DOHH2 (cell line): ENCODE results near the gene CEP68.

Source experiments
- H3F3A ChIP-seq: fragments of 200-600 bp; sonication (generic), shearing (Covaris generic); 2 replicates; pipeline ENCODE4 v1.6.0; 2016; ENCODE audit warnings: antibody characterized with exemption, mild to moderate bottlenecking; ENCODE audit not compliant: control insufficient read depth, insufficient read depth
- H3K27ac ChIP-seq: fragments of 200-600 bp; sonication (generic); 2 replicates; pipeline ENCODE4 v1.5.1; 2014; ENCODE audit warnings: low read depth, mild to moderate bottlenecking, low read length, moderate library complexity
- H3K27me3 ChIP-seq: fragments of 200-600 bp; sonication (generic); 2 replicates; pipeline ENCODE4 v1.6.1; 2014; ENCODE audit warnings: mild to moderate bottlenecking, low read length, mixed read lengths; ENCODE audit not compliant: control insufficient read depth
- H3K36me3 ChIP-seq: fragments of 200-600 bp; sonication (generic); 2 replicates; pipeline ENCODE4 v1.6.1; 2014; ENCODE audit warnings: mild to moderate bottlenecking, low read length, moderate library complexity, mixed read lengths; ENCODE audit not compliant: control insufficient read depth
- H3K4me1 ChIP-seq: fragments of 200-600 bp; sonication (generic); 2 replicates; pipeline ENCODE4 v1.6.1; 2014; ENCODE audit warnings: mild to moderate bottlenecking, low read length, mixed read lengths; ENCODE audit not compliant: control insufficient read depth
- H3K4me2 ChIP-seq: fragments of 200-600 bp; sonication (generic); 2 replicates; pipeline ENCODE4 v1.6.0; 2014; ENCODE audit warnings: mild to moderate bottlenecking, low read length, moderate library complexity
- H3K4me3 ChIP-seq: fragments of 200-600 bp; sonication (generic); 2 replicates; pipeline ENCODE4 v1.5.1; 2014; ENCODE audit warnings: mild to moderate bottlenecking, low read length, mixed read lengths
- H3K79me2 ChIP-seq: fragments of 200-600 bp; sonication (generic); 2 replicates; pipeline ENCODE4 v1.6.1; 2014; ENCODE audit warnings: mild to moderate bottlenecking, low read length, mixed read lengths; ENCODE audit not compliant: control insufficient read depth
- H3K9me2 ChIP-seq: fragments of 200-600 bp; sonication (generic); replicated peaks from 2 replicates; pipeline ENCODE4 v1.6.1; 2014; ENCODE audit warnings: mild to moderate bottlenecking, low read length, mixed read lengths; ENCODE audit not compliant: control insufficient read depth
- H3K9me3 ChIP-seq: fragments of 200-600 bp; sonication (generic); 2 replicates; pipeline ENCODE4 v1.6.1; 2014; ENCODE audit warnings: antibody characterized with exemption, low read length, mixed read lengths; ENCODE audit not compliant: control insufficient read depth, insufficient read depth
- H4K20me1 ChIP-seq: fragments of 200-600 bp; sonication (generic); 2 replicates; pipeline ENCODE4 v1.6.0; 2014; ENCODE audit warnings: low read depth, mild to moderate bottlenecking, antibody characterized with exemption, low read length, moderate library complexity; ENCODE audit not compliant: control insufficient read depth, insufficient read depth
- CTCF ChIP-seq: fragments of 200-600 bp; sonication (generic); IDR thresholded peaks from one replicate; pipeline ENCODE4 v1.5.1; 2014; ENCODE audit warnings: antibody characterized with exemption, mild to moderate bottlenecking, low read depth, low read length; ENCODE audit not compliant: poor library complexity, severe bottlenecking
- EZH2phosphoT487 ChIP-seq: fragments of 200-600 bp; sonication (generic); IDR thresholded peaks from 2 replicates; pipeline ENCODE4 v1.6.1; 2017; ENCODE audit warnings: borderline replicate concordance, mild to moderate bottlenecking, antibody characterized with exemption, low read length, moderate library complexity, mixed read lengths

CEP68 gene

GRCh38 chr2:65045651-65046050, 10.6 kb upstream of the CEP68 start:
- Histone ChIP-seq H3K27me3 (no peaks in the 10 kb centered on the region), H3K4me1 (no peaks in the 10 kb centered on the region; the same call in 1 of the 2 replicates), H3K9me2 (no peaks in the 10 kb centered on the region), H3K36me3 (peaks cover 9% of the 10 kb centered on the region; the same call in 1 of the 2 replicates), H3F3A (no peaks in the 10 kb centered on the region), H4K20me1 (no peaks in the 10 kb centered on the region), H3K4me3 (no peak overlapping the region), H3K79me2 (no peaks in the 10 kb centered on the region), H3K4me2 (no peak overlapping the region), H3K9me3 (peaks cover 17% of the 10 kb centered on the region; the same call in 1 of the 2 replicates), H3K27ac (no peak overlapping the region)
- TF ChIP-seq EZH2phosphoT487 (no peak), CTCF (no peak)

GRCh38 chr2:65046633-65047407, 9.4 kb upstream of the CEP68 start:
- no peaks in the 10 kb centered on the region for H3K27me3 ChIP-seq
- H3F3A ChIP-seq, result no peaks in the 10 kb centered on the region
- H3K9me3 ChIP-seq, result peaks cover 20% of the 10 kb centered on the region; the same call in 1 of the 2 replicates
- no peak overlapping the region for H3K27ac ChIP-seq
- H3K4me3 ChIP-seq, result no peak overlapping the region
- H3K79me2 ChIP-seq, result no peaks in the 10 kb centered on the region
- no peak overlapping the region for H3K4me2 ChIP-seq
- TF ChIP-seq CTCF (no peak), EZH2phosphoT487 (no peak)
- peaks cover 7% of the 10 kb centered on the region for H3K4me1 ChIP-seq
- H4K20me1 ChIP-seq, result no peaks in the 10 kb centered on the region
- H3K9me2 ChIP-seq, result no peaks in the 10 kb centered on the region
- H3K36me3 ChIP-seq, result peaks cover 9% of the 10 kb centered on the region

GRCh38 chr2:65049010-65049639, 7.1 kb upstream of the CEP68 start:
- H3K36me3 ChIP-seq, result peaks cover 3% of the 10 kb centered on the region
- no peak overlapping the region for H3K27ac ChIP-seq
- H4K20me1 ChIP-seq, result no peaks in the 10 kb centered on the region
- no peaks in the 10 kb centered on the region for H3F3A ChIP-seq
- TF ChIP-seq CTCF, result no peak
- no peak for TF ChIP-seq EZH2phosphoT487
- no peaks in the 10 kb centered on the region for H3K27me3 ChIP-seq
- H3K9me2 ChIP-seq, result no peaks in the 10 kb centered on the region
- H3K79me2 ChIP-seq, result no peaks in the 10 kb centered on the region
- H3K4me3 ChIP-seq, result no peak overlapping the region
- peaks cover 9% of the 10 kb centered on the region; the same call in 1 of the 2 replicates for H3K9me3 ChIP-seq
- H3K4me1 ChIP-seq, result peaks cover 23% of the 10 kb centered on the region
- H3K4me2 ChIP-seq, result no peak overlapping the region
